ENCODE measurements around the gene VPS35L.

The VPS35L gene

DNA sequence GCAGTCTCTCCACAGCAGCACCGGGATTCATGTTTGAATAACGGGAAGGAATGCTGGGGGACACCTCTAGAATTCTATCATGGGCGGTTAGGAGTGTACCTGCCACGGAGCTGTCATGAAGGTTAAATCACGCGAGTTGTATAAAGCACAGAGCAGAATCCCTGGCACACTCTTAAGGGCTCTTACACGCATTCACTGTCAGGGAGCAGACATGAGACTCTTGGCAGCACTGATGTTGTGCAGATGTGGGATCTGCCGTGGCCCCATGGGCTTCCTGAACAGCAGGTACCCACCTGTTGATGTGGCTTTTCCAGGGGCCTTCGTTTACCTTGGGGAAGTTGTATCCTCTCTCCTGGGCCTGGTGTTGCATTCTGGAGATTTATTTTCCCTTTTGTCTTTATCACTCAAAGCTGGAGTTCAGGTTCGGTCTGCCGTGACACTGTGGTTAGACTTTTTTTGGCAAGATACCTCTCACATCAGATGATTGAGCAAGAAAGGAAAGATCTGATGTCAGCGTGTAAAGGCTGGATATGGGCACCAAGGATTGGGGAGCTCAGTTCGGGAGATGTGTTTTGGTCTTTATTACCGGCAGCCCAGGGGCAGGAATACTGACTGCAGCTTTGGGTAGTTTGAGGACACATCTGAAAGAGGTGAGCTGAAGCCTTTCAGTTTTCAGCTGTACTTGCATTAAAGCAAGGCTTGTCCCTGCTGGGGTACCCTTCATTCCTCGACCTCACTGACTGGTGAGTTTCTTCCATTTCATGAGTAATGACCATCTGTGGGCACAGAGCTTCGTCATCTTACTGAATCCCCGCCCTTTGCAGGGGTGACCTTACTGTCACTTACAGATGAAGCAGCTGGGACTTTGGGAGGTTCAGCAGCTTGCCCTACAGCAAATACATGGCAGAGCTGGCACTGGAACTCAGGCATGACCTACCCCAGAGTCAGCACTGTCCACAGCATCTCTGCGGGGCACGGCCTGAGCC is 143.3 kb downstream of the VPS35L start:
- H3K9me3 ChIP-seq (ENCODE audit: control insufficient read depth in 2 of 2, low read length in 2 of 2): no peaks in the 10 kb centered on the region
- H3K4me3 ChIP-seq (ENCODE audit: low read length in 2 of 2): no peak overlapping the region
- H3K9ac ChIP-seq (ENCODE audit: low read depth in 1 of 2, low read length in 2 of 2): no peak overlapping the region
- no peaks in the 10 kb centered on the region for H3K27me3 ChIP-seq (ENCODE audit: control insufficient read depth in 2 of 2, insufficient read depth in 2 of 2, low read length in 2 of 2)
- H3K4me1 ChIP-seq (ENCODE audit: control insufficient read depth in 2 of 2, insufficient read depth in 2 of 2, low read length in 2 of 2): peaks cover 50 to 57% of the 10 kb centered on the region in 2 donors
- peak overlapping the region; percentile 63 to 71 for H3K27ac ChIP-seq (ENCODE audit: low read depth in 2 of 2, low read length in 2 of 2)
- H3K36me3 ChIP-seq (ENCODE audit: control insufficient read depth in 2 of 2, insufficient read depth in 2 of 2, low read length in 2 of 2): peaks cover 3 to 23% of the 10 kb centered on the region in 2 donors

GRCh38 chr16:19699472-19699871 is 144.0 kb downstream of the VPS35L start:
- H3K4me1 ChIP-seq (ENCODE audit: control insufficient read depth in 2 of 2, insufficient read depth in 2 of 2, low read length in 2 of 2): peaks cover 50 to 59% of the 10 kb centered on the region in 2 donors
- no peaks in the 10 kb centered on the region for H3K27me3 ChIP-seq (ENCODE audit: control insufficient read depth in 2 of 2, insufficient read depth in 2 of 2, low read length in 2 of 2)
- no peak overlapping the region for H3K9ac ChIP-seq (ENCODE audit: low read depth in 1 of 2, low read length in 2 of 2)
- H3K4me3 ChIP-seq (ENCODE audit: low read length in 2 of 2): no peak overlapping the region
- peak overlapping the region; percentile 29 to 63 for H3K27ac ChIP-seq (ENCODE audit: low read depth in 2 of 2, low read length in 2 of 2)
- peaks cover 3 to 30% of the 10 kb centered on the region in 2 donors for H3K36me3 ChIP-seq (ENCODE audit: control insufficient read depth in 2 of 2, insufficient read depth in 2 of 2, low read length in 2 of 2)
- no peaks in the 10 kb centered on the region for H3K9me3 ChIP-seq (ENCODE audit: control insufficient read depth in 2 of 2, low read length in 2 of 2)

DNA sequence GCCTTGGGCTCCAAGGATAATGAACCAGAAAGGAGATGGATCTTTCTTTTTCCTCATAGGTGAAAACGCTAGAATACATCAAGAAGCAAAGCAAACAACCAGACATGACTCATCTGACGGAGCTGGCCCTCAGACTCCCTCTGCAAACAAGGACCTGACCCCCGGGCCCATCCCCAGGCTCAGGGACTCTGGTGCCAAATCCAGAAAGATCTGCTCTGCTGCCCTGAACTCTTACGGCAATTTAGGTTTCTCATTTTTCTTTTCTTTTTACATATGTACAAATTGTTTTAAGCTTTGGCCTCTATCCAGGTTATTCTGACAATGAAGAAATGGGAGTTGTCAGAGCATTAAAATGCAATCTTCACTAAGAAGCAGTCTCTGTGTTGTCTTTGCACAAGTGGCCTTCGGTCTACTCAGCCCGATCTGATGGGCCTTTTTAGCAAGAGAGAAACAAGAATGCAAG is 144.8 kb downstream of the VPS35L start:
- no peak overlapping the region for H3K9ac ChIP-seq (ENCODE audit: low read depth in 1 of 2, low read length in 2 of 2)
- H3K36me3 ChIP-seq (ENCODE audit: control insufficient read depth in 2 of 2, insufficient read depth in 2 of 2, low read length in 2 of 2): peaks cover 12 to 38% of the 10 kb centered on the region in 2 donors

GRCh38 chr16:19701091-19701490 is 145.6 kb downstream of the VPS35L start:
- no peak overlapping the region for H3K9ac ChIP-seq (ENCODE audit: low read depth in 1 of 2, low read length in 2 of 2)
- peak overlapping the region; percentile 52 to 61 for H3K27ac ChIP-seq (ENCODE audit: low read depth in 2 of 2, low read length in 2 of 2)
- H3K9me3 ChIP-seq (ENCODE audit: control insufficient read depth in 2 of 2, low read length in 2 of 2): no peaks in the 10 kb centered on the region
- peaks cover 16 to 44% of the 10 kb centered on the region in 2 donors for H3K36me3 ChIP-seq (ENCODE audit: control insufficient read depth in 2 of 2, insufficient read depth in 2 of 2, low read length in 2 of 2)
- H3K27me3 ChIP-seq (ENCODE audit: control insufficient read depth in 2 of 2, insufficient read depth in 2 of 2, low read length in 2 of 2): no peaks in the 10 kb centered on the region
- peaks cover 43 to 50% of the 10 kb centered on the region in 2 donors for H3K4me1 ChIP-seq (ENCODE audit: control insufficient read depth in 2 of 2, insufficient read depth in 2 of 2, low read length in 2 of 2)
- no peak overlapping the region for H3K4me3 ChIP-seq (ENCODE audit: low read length in 2 of 2)

More for the DNA sequence above, 144.8 kb downstream of the VPS35L start:
- H3K4me1 ChIP-seq (ENCODE audit: control insufficient read depth in 2 of 2, insufficient read depth in 2 of 2, low read length in 2 of 2): peaks cover 49 to 57% of the 10 kb centered on the region in 2 donors
- H3K27me3 ChIP-seq (ENCODE audit: control insufficient read depth in 2 of 2, insufficient read depth in 2 of 2, low read length in 2 of 2): no peaks in the 10 kb centered on the region
- no peaks in the 10 kb centered on the region for H3K9me3 ChIP-seq (ENCODE audit: control insufficient read depth in 2 of 2, low read length in 2 of 2)
- H3K4me3 ChIP-seq (ENCODE audit: low read length in 2 of 2): no peak overlapping the region
- H3K27ac ChIP-seq (ENCODE audit: low read depth in 2 of 2, low read length in 2 of 2): peak overlapping the region; percentile 52 to 61

GRCh38 chr16:19703172-19703889 is 147.8 kb downstream of the VPS35L start:
- H3K9me3 ChIP-seq (ENCODE audit: control insufficient read depth in 2 of 2, low read length in 2 of 2): no peaks in the 10 kb centered on the region
- peaks cover 20 to 50% of the 10 kb centered on the region in 2 donors for H3K36me3 ChIP-seq (ENCODE audit: control insufficient read depth in 2 of 2, insufficient read depth in 2 of 2, low read length in 2 of 2)
- H3K4me3 ChIP-seq (ENCODE audit: low read length in 2 of 2): no peak overlapping the region
- peak overlapping the region in 1 of 2 donors; percentile 23 for H3K27ac ChIP-seq (ENCODE audit: low read depth in 2 of 2, low read length in 2 of 2)
- H3K27me3 ChIP-seq (ENCODE audit: control insufficient read depth in 2 of 2, insufficient read depth in 2 of 2, low read length in 2 of 2): no peaks in the 10 kb centered on the region
- H3K9ac ChIP-seq (ENCODE audit: low read depth in 1 of 2, low read length in 2 of 2): no peak overlapping the region
- H3K4me1 ChIP-seq (ENCODE audit: control insufficient read depth in 2 of 2, insufficient read depth in 2 of 2, low read length in 2 of 2): peaks cover 22 to 28% of the 10 kb centered on the region in 2 donors

DNA sequence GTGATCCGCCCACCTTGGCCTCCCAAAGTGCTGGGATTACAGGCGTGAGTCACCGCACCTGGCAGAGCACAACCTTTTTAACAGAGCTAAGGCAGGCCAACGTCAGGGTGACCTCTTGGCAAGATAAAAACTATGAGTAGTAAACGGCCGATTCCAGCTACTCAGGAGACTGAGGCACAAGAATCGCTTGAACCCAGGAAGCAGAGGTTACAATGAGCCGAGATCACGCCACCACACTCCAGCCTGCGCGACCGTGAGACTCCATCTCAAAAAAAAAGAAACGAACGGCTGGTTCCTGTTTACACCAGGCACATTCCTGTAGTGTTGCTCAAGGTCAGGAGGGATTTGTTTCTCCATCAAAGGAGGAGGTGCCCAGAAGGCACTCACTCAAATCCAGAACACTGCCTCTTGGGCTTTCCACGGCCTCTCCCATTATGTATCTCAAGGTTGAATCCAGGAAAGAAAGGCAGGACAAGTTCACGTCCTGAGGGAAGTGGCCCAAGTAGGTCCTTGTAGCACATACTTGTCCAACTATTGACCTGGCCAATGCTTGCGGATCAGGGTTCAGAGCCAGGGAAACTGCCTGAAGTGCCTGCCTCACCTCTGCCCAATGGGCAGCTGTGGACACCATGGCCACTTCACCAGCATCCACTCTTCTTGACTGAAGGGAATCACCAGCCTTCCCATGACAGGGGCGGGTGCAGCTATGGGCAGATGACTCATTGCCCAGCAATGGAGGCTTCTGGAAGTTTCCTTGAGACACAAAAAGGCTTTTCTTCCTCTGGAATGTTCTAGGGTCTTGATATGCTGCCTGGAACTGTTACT is 149.0 kb downstream of the VPS35L start:
- Histone ChIP-seq H3K27me3 (ENCODE audit: control insufficient read depth in 2 of 2, insufficient read depth in 2 of 2, low read length in 2 of 2) (no peaks in the 10 kb centered on the region), H3K4me1 (ENCODE audit: control insufficient read depth in 2 of 2, insufficient read depth in 2 of 2, low read length in 2 of 2) (peaks cover 10 to 17% of the 10 kb centered on the region in 2 donors), H3K27ac (ENCODE audit: low read depth in 2 of 2, low read length in 2 of 2) (peak overlapping the region in 1 of 2 donors; percentile 27), H3K36me3 (ENCODE audit: control insufficient read depth in 2 of 2, insufficient read depth in 2 of 2, low read length in 2 of 2) (peaks cover 30 to 53% of the 10 kb centered on the region in 2 donors), H3K9ac (ENCODE audit: low read depth in 1 of 2, low read length in 2 of 2) (no peak overlapping the region), H3K4me3 (ENCODE audit: low read length in 2 of 2) (no peak overlapping the region), H3K9me3 (ENCODE audit: control insufficient read depth in 2 of 2, low read length in 2 of 2) (no peaks in the 10 kb centered on the region)

GRCh38 chr16:19705146-19705501 is 149.6 kb downstream of the VPS35L start:
- no peak overlapping the region for H3K4me3 ChIP-seq (ENCODE audit: low read length in 2 of 2)
- no peak overlapping the region for H3K27ac ChIP-seq (ENCODE audit: low read depth in 2 of 2, low read length in 2 of 2)
- H3K9ac ChIP-seq (ENCODE audit: low read depth in 1 of 2, low read length in 2 of 2): no peak overlapping the region
- peaks cover 30 to 53% of the 10 kb centered on the region in 2 donors for H3K36me3 ChIP-seq (ENCODE audit: control insufficient read depth in 2 of 2, insufficient read depth in 2 of 2, low read length in 2 of 2)
- no peaks in the 10 kb centered on the region for H3K27me3 ChIP-seq (ENCODE audit: control insufficient read depth in 2 of 2, insufficient read depth in 2 of 2, low read length in 2 of 2)
- H3K9me3 ChIP-seq (ENCODE audit: control insufficient read depth in 2 of 2, low read length in 2 of 2): no peaks in the 10 kb centered on the region
- peaks cover 4 to 12% of the 10 kb centered on the region in 2 donors for H3K4me1 ChIP-seq (ENCODE audit: control insufficient read depth in 2 of 2, insufficient read depth in 2 of 2, low read length in 2 of 2)

GRCh38 chr16:19705843-19706242 is 150.3 kb downstream of the VPS35L start:
- Histone ChIP-seq H3K27ac (ENCODE audit: low read depth in 2 of 2, low read length in 2 of 2) (no peak overlapping the region), H3K9me3 (ENCODE audit: control insufficient read depth in 2 of 2, low read length in 2 of 2) (no peaks in the 10 kb centered on the region), H3K4me3 (ENCODE audit: low read length in 2 of 2) (no peak overlapping the region), H3K9ac (ENCODE audit: low read depth in 1 of 2, low read length in 2 of 2) (no peak overlapping the region), H3K4me1 (ENCODE audit: control insufficient read depth in 2 of 2, insufficient read depth in 2 of 2, low read length in 2 of 2) (peaks cover 0 to 5% of the 10 kb centered on the region in 2 donors), H3K27me3 (ENCODE audit: control insufficient read depth in 2 of 2, insufficient read depth in 2 of 2, low read length in 2 of 2) (no peaks in the 10 kb centered on the region), H3K36me3 (ENCODE audit: control insufficient read depth in 2 of 2, insufficient read depth in 2 of 2, low read length in 2 of 2) (peaks cover 30 to 59% of the 10 kb centered on the region in 2 donors)

DNA sequence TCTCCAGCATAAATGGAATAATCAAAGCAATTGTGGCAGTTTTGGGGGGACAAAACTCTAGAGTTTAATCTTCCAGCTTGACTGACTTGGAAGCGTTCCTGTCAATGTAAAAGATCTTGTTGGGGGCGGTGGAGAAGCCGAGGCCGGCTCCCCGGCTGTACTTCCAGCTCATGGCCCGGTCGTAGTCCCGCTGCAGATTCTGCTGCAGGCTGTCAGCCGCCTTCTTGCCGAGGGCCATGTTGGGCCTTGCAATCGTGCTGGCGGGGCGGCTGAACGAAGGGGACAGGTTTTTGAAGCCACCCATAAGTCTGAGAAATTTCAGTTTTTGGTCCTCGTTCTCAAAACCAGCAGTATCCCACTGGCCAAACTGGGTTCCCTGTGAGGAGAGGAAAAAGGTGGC is 151.3 kb downstream of the VPS35L start:
- Histone ChIP-seq H3K4me3 (ENCODE audit: low read length in 2 of 2) (no peak overlapping the region), H3K27me3 (ENCODE audit: control insufficient read depth in 2 of 2, insufficient read depth in 2 of 2, low read length in 2 of 2) (no peaks in the 10 kb centered on the region), H3K9me3 (ENCODE audit: control insufficient read depth in 2 of 2, low read length in 2 of 2) (no peaks in the 10 kb centered on the region), H3K27ac (ENCODE audit: low read depth in 2 of 2, low read length in 2 of 2) (no peak overlapping the region), H3K4me1 (ENCODE audit: control insufficient read depth in 2 of 2, insufficient read depth in 2 of 2, low read length in 2 of 2) (peaks cover 0 to 3% of the 10 kb centered on the region in 2 donors), H3K9ac (ENCODE audit: low read depth in 1 of 2, low read length in 2 of 2) (no peak overlapping the region), H3K36me3 (ENCODE audit: control insufficient read depth in 2 of 2, insufficient read depth in 2 of 2, low read length in 2 of 2) (peaks cover 30 to 68% of the 10 kb centered on the region in 2 donors)
